Measurements from ENCODE around the gene GADD45G. TPM values are rescaled to one million over a fixed set of nuclear protein-coding genes. Genes with fewer than 3 reads are reported as not detected.

Gene GADD45G
- polyA plus RNA-seq (ENCODE audit: insufficient read length in 4 of 4), result 1 to 10 TPM; 2.9 to 5.5 (median 4.0) TPM

DNA sequence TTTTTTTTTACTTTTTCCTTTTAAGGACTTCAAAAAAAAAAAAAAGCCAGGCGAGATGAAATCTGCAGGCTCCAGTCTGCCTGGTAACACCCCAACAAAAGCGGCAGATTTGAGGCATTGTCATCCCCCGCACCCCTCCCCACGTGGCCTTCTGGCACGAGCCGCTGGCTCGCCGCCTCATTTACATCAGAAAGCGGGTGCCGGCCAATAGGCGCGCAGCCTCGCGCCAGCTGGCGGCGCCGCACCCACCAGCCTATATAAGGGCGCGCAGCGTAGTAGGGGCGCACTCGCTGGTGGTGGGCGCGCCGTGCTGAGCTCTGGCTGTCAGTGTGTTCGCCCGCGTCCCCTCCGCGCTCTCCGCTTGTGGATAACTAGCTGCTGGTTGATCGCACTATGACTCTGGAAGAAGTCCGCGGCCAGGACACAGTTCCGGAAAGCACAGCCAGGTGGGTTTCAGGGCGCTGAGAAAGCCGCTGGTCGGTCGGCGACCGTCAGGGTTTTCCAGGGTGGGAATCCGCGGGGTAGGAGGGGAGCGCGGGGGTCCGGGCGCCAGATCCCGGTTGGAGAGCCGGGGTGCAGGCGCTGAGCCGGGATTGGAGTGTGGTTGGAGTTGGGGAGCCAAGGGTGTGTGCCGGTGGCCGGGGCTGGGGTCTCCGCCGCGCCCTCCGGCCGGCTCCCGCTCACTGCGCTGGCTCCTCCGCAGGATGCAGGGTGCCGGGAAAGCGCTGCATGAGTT, at the start of gene GADD45G:
GADD45G (plus strand) TSS at position 284 of the 736 bp plus-strand sequence; CDS start at position 394, 110 bp downstream.
- DNase-seq (ENCODE audit: low read depth in 4 of 4, low spot score in 2 of 4), result peak in 1 of 4 donors; percentile 62

GRCh38 chr9:89555036-89555415, 49.8 kb upstream of the GADD45G start:
- DNase-seq (ENCODE audit: low read depth in 4 of 4, low spot score in 2 of 4), result no peak

DNA sequence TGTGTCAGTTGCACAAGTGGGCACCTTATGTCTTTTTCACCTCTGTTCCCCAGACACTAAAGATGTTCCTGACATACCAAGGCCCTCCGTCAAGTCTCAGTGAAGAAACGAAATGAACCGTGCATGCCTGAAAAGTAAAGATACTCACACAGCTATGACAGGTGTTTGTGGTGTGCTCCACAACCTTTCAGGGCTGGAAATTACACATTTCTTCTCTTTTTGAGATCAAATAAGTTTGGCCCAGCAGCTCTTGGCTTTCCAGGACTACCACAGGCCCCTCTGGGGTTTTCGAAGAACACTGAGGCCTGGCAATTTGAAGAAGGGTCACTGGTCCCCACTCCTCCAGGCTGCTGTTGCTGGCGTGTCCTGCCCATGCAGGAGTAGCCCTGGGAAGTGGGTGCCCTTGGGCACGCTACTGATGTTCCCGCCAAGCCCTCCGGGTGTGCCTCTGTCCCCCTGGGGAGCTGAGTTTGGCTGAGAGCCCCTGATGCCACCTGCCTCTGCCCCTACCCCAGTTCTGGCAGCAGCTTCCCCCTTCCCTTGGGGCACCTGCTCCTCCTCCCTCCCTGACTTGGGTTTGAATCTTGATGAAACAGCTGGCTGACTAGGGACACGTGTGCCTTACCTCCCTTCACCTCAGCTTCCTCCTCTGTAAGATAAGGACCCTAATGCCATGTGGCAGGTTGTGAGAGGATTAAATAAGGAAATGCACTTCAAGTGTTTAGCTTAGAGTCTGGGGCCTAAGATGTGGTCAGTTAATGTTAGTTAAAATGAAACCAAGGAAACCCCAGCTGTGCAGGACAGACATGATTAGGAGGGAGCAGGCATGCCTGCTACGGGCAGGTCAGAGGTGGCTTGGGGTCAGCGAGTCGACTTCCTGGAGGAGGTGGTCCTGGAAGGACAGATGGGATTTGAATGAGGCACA, 49.1 kb upstream of the GADD45G start:
- DNase-seq (ENCODE audit: low read depth in 4 of 4, low spot score in 2 of 4), result no peak

DNA sequence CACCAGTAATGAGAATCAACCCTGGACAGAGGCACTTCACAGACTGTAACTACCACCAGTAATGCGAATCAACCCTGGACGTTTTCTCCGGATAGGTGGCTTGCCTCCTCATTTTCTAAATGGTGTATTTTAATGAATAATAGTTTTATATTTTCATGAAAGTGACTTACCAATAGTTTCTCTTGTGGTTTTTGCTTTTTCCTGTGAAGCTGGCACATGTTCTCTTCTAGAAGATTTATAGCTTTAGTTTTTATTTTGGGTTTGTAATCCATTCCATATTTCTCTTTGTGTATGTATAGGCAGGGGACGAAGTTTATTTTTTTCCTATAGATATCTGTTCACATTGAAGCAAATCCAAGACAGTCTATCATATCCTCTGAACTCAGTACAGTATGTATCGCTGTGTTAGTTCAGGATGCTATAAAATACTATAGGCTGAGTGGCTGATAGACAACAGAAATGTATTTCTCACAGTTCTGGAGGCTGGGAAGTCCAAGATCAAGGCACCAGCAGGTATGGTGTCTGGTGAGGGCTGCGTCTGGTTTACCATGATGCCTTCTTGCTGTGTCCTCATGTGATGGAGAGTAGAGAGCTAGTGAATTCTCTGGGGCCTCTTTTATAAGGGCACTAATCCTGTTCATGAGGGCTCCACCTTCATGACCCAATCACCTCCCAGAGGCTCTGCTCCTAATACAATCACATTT, 46.5 kb upstream of the GADD45G start:
- DNase-seq (ENCODE audit: low read depth in 4 of 4, low spot score in 2 of 4), result no peak

DNA sequence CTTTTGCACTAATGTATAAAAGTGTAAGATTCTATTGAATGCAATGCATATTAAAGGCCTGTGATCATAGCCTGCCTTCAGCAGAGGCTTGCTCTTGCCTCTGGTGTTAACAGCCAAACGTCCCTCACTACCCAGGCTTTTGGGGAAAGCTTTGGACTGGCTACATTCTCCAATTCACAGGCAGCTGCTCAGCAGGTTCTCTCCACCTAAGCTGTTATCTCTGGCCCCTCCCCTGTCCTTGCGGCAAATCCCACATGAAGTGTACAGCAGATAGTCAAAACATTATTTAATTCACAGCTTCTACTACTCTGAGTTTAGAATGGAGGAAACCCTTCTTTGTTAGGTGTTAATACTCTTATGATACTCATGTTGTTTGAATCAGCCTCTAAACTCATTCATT, 45.9 kb upstream of the GADD45G start:
- no peak for DNase-seq (ENCODE audit: low read depth in 4 of 4, low spot score in 2 of 4)

GRCh38 chr9:89562186-89562814, 42.5 kb upstream of the GADD45G start:
- DNase-seq (ENCODE audit: low read depth in 4 of 4, low spot score in 2 of 4), result peak in 1 of 4 donors; percentile 47

- DNase-seq (ENCODE audit: low read depth in 4 of 4, low spot score in 2 of 4), result no peak
Observed at GRCh38 chr9:89563571-89564345, 41.1 kb upstream of the GADD45G start.

DNA sequence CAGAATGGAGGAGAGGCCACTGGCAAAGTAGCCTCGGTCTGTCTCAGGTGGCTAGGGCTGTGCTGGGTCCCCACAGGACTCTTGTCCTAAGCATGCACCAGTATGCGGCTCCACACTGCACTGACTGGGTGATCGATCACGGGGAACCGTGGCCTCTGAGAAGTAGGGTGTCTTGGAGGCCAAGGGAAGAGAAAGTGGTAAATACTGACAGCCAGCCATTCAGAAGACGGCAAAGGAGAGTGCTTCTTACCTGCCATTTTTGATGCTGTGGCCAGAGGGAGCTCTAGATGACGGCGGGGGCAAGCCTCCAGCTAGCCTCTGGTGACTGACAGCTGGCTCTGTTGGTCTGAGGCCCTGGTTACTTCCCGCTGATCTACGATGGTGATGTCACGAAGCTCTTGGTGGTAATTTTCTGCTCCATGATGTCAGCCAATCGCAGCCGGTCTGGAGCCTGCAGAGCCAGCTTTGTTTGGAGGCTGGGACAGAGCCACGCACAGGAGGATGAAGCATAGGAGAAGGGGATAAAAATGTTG, 40.4 kb upstream of the GADD45G start:
- no peak for DNase-seq (ENCODE audit: low read depth in 4 of 4, low spot score in 2 of 4)

DNA sequence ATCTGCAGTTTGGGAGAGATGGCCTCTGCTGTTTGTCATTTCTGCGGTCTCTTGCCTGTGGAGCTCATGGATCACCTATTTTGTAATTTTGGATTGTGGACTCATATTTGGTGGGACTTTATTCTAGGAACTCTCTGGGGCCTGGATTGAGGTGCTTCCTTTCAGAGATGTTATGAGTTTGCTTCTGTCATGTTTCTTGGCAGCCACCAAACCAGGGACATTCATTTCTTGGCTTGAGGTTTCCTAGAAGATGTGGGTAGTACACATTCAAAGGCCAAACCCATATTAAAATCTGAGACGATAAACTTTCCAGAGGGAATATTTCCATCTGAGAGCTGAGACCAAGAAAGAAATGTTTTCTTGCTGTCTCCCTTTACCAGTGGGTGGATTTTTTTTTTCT, 37.2 kb upstream of the GADD45G start:
- no peak for DNase-seq (ENCODE audit: low read depth in 4 of 4, low spot score in 2 of 4)

GRCh38 chr9:89574309-89574708, 30.5 kb upstream of the GADD45G start:
- no peak for DNase-seq (ENCODE audit: low read depth in 4 of 4, low spot score in 2 of 4)

- no peak for DNase-seq (ENCODE audit: low read depth in 4 of 4, low spot score in 2 of 4)
Observed at GRCh38 chr9:89576404-89576839, 28.4 kb upstream of the GADD45G start.

GRCh38 chr9:89577363-89577762, 27.4 kb upstream of the GADD45G start:
- no peak for DNase-seq (ENCODE audit: low read depth in 4 of 4, low spot score in 2 of 4)

- DNase-seq (ENCODE audit: low read depth in 4 of 4, low spot score in 2 of 4), result no peak
Observed at GRCh38 chr9:89579741-89580385, 24.9 kb upstream of the GADD45G start.

- DNase-seq (ENCODE audit: low read depth in 4 of 4, low spot score in 2 of 4), result no peak
Observed at GRCh38 chr9:89586311-89586710, 18.5 kb upstream of the GADD45G start.

GRCh38 chr9:89588271-89588879, 16.4 kb upstream of the GADD45G start:
- DNase-seq (ENCODE audit: low read depth in 4 of 4, low spot score in 2 of 4), result no peak

DNA sequence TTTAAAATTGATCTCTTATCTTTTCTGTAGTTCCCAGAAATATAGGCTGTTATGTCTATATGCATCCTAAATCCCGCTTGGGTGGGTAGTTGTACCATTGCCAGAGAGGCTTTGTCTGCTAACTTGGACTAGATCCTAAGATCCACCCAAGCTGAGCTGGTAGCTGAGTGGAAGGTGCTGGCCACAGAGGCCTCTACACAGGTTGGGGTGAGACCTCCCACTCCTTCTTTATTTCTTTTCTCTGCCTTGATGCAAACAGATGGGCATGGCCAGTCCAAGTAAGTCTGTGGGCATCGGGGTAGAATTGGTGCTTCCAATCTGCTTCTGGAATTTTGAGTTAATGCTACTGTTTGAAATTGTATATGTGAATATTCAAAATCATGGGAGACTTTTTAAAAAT, 14.4 kb upstream of the GADD45G start:
- no peak for DNase-seq (ENCODE audit: low read depth in 4 of 4, low spot score in 2 of 4)

GRCh38 chr9:89591274-89592212, 13.3 kb upstream of the GADD45G start:
- no peak for DNase-seq (ENCODE audit: low read depth in 4 of 4, low spot score in 2 of 4)

All from left renal cortex interstitium (tissue), 4 donors.